GM21447 (cell line): ENCODE data around the gene PKLR.
"Not testable (repeated sequence)": the region's sequence is repeated elsewhere in the genome, so short reads cannot be mapped to it uniquely, and the experiment has no call there.

Source experiments
- ATAC-seq: cut with Tn5 transposase; IDR thresholded peaks from one replicate; pipeline ENCODE4 v1.9.1; 2021; ENCODE audit not compliant: unreplicated experiment

PKLR gene

DNA sequence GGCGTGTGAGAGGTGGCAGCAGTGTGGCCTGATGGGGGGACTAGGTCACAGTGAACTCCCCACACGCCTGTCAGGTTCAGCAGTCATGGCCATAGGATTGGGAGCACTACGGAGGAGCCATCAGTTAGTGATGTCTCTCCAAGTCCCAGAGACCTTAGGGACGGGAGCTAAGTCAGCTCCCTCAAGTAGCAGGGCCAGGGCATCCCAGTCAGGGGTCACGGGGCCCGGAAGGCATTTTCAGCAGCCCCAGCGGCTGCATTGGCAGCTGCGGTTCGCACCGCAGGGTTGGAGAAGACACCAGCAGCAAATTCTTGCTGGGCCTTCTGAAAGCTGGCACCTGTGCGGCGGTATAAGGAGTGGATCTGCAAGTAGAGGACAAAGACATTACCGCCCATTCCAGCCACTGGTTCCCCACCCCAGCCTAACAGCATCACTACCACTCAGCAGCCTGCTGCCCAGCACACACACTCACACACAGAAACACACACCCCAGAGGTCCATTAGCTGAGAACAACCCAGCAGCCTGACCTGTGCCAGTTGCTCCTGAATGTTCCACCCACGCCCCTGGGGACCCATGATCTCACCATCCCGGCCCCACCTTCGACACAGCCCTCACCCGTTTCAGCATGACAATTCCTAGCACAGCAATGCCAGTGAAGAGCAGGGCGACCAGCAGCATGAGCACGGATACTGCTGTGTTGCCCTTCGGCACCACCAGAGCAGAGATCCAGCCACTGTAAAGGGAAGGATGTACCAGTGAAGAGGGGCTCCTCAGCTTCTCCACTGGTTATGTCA, 45.0 kb downstream of the PKLR start:
- ATAC-seq = no peak

DNA sequence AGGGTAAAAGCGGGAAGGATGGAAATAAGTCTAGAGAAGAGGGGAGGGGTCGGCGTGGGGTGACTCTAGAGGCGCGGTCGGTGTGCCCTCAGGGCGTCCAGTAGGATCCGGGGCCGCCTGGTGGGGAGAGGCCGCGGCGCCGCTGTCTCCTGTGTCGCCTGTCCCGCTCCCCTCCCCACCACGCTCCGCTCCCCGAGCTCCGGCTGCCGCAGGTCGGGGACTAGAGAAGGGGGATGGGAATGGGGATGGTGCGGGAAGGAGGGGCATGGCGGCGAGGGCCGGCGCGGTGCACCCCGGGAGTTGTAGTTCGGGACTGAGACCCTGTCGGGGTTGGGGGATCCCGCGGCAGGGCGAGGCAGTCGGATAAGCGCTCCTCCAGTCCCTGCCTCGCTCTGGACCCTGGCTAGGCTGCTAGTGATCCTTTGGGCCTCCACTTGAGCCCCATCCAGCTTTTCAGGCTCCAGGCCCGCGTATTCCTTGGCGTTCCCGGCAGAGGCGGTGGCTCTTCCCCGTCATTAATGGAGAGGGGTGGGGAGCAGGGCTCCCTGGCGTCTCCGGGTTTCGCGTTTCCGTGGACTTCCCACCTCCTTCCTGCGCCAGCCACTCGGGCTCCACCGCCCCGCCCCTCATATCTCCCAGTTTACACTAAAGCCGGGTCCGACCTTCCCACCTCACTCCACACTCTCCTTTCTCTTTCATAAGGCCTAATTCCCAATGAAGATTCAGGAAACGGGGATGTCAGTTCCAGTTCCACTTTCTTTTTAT, 45.8 kb downstream of the PKLR start, which contains the start of gene ENTREP3:
Gene ENTREP3, minus strand, starts transcription at position 241 of the 765 bp plus-strand sequence. CDS start 606 bp downstream, outside the sequence.
- ATAC-seq = peak; percentile 59

DNA sequence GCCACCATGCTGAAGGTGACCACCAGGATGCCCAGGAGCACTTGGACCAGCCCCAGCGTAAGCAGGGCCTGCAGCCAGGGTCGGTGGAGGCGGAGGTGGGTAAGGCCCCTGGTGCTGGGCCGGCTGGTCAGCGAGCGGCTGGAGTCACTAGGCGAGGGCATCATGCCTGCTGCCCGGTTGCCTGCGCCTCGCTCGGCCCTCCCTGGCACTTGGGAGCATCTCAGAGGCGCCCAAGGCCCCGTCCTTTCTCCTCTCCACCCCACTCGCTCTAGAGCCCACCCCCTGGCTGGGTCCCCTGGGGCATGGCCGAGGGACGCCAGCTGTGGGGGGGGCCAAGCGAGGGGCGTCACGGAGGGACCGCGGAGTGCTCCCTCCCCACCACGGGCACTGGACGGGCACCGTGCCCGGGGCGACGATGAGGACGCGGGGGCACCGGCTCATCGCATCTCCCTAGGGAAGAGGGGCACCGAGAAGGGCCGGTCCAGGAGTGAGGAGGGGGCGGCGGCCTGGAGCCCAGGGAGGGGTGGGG, 46.5 kb downstream of the PKLR start:
- ATAC-seq = no peak

DNA sequence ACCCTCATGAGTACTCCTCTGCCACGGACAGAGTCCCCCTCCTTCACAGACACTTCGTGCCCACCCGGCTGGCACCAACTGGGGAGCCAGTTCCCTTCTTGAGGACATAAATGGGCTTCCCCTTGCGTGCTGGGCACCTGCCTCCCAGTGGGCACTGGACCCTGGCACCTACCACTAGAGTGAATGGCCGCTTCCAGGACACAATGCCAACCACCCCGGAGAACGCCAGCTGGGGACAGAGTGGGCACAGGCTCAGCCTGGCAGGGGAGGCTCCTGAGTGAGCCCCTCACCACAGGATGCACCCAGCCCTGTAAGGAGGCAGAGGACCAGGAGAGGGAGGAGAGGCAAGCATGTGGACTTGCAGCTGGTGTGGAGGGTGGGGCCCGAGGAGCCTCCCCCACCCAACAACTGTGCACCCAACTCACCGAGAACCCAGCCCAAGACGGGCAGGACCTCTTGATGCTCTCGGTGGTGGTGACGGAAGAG, 47.0 kb downstream of the PKLR start:
- ATAC-seq = no peak

DNA sequence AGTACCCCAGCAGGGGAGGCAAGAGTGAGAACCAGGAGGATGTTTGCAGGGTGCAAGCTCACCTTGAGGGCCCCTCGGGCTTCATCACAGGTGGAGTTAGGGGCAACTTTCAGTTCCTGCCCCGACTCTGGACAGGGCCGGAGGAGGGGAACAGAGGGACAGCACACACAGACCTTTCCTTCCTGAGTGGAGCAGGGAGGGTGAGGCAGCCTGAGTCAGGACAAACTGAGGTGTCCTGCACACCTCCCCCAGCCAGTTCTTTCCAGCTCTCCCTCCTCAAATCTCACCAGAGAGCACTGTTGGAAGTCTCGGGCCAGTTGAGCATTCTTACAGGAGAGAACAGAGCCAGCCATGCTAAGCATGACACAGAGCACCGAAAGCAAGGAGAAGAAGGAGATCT, 47.4 kb downstream of the PKLR start:
- ATAC-seq = no peak

DNA sequence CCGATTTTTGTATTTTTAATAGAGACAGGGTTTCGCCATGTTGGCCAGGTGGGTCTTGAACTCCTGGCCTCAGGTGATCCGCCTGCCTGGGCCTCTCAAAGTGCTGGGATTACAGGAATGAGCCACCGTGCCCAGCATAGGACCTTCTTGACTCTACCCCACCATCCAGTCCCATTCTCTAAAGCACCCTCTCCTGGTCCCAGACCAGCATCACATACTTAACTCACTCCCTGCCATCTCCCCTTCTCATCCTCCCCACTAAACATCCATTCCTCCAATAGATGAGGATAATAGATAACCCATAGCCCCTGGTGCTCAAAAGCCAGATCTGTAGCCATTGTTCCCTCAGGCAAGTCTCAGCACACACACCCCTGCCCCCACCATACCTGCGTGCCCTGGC, 48.0 kb downstream of the PKLR start:
- ATAC-seq = no peak

DNA sequence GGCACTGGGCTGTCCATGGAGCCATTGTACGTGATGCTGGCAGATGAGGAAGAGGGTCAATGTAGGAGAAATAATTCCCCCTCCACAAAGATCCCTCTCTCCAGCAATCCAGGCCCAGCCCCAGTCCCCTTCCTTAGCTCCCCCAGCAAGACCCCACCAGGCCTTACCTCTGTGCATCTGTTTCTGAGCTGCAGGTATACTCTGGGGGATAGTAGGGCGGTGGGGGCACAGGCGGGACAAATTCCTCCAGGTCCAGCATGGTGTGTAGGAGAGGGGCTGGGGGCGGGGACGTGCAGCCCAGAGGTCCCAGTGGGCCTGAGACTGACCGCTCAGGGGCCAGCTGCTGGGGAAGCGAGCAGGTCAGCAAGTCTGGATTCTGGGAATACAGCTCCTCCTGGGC, 49.7 kb downstream of the PKLR start:
- no peak for ATAC-seq

DNA sequence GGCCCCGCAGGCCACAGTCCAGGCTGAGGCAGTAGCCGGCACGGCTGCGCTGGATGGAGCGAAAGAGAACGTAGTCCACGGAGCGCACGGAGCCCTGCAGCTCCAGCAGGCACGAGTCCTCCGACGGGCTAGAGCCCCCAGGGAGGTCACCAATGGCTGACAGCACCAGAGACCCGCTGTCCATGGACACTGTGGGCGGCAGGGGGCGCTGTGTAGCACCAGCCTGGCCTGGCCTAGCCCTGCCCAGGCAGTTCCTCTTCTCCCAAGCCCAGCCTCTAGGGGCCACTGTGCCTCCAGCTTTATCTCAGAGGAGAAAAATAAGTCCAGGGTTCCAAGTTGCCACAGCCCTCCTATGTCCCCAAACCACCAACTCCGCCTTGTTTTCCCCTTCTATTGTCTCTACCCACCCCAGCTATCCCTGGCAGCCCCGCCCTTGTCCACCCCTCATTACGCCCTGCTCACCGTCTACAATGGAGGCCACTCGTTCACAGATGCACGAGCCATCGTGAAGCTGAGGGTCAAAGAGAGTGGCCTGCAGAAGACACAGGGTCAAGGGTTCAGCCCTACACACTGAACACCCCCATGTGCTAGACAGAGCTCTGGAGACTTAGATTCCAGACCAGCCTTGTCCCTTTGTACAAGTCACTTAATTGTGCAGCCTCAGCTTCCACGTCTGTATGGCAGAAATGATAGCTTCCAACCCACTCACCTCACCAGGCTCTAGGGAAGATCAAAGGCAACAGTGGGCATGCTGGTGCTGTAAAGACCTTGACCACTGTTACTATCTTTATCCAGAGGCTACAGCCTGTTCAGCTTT, 50.4 kb downstream of the PKLR start:
- ATAC-seq = peak; percentile 79

DNA sequence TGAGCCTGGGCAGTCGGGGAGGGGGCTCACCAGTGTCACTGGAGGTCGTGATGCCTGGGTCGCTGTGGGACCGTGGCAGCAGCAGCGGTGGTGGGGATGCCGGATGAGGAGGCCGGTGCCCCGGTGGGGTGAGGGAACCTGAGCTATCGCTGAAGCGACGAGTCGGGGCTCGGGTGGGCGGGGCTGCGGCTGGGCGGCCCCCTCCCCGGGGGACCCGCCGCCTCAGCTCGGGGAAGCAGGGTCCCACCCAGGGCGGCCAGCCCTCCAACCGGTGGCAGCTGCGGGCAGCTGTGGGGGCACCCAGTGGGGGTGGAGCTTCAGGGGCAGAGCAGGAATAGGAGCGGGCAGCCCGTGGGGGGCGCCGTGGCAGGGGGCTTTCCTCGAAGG, 51.0 kb downstream of the PKLR start:
- peak; percentile 2 for ATAC-seq

DNA sequence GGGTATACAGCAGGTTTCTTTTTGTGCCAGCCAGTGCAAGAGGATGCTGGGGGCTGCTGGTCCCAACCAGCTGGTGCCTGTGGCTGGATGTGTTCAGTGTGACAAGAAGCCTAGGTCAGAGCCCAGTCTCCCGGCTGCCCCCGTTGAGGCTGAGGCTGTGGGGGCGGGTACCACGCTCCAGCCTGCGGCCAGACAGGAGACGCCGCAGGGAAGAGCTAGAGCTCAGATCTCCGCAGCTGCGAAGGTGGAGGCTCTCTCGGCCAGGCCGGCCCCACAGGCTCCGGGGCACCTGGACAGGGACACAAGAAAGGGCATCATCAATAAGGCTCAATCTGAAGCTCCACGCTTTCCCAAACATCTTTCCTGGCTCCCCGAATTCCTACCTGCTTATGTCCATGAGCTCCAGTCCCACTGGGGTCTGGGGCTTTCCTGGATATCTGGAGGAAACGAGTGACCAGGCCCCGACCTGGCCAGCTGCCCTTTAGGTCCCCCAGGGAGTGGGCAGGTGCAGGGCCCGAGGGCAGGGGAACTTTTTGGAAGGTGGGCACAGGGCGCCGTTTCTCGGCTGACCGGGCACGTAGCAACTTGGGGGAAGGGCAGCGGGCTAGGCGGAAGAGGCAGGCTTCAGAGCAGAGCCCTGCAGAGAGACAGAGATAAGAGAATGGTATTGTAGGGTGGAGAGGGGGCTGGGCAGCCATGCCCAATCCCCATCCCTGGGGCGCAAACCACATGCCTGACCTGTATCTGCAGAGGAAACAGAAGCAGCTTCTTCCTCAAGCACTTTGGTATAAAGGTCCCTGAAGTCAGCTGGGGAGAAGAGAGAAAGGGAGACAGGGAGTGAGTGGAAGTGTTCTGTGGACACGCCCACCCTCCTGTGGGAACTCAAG, 53.3 kb downstream of the PKLR start:
- ATAC-seq = no peak

DNA sequence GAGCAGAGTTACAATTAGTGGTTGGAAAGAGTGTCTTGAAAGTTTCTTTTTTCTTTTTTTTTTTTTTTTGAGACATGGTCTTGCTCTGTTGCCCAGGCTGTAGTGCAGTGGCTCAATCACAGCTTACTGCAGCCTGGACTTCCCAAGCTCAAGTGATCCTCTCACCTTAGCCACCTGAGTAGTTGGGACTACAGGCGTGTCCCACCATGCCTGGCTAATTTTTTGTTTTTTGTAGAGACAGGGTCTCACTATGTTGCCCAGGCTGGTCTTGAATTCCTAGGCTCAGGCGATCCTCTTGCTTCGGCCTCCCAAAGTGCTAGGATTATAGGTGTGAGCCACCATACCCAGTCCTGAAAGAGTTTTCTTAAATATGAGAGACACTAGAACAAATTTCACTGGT, 54.4 kb downstream of the PKLR start:
- not testable (repeated sequence) for ATAC-seq

DNA sequence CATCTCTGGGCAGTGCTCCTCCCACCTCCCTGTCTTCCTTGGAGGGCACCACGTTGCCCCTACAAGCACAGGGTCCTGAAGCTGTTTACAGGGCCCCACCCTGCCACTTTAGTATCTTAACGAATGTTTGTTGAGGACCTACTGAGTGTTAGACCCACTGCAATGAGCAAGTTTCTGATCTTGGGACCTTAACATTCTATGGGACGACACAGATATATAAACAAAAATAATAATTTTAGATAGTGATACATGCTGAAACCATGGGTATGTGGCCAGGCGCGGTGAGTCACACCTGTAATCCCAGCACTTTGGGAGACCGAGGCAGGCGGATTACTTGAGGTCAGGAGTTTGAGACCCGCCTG, 56.1 kb downstream of the PKLR start:
- ATAC-seq = no peak

DNA sequence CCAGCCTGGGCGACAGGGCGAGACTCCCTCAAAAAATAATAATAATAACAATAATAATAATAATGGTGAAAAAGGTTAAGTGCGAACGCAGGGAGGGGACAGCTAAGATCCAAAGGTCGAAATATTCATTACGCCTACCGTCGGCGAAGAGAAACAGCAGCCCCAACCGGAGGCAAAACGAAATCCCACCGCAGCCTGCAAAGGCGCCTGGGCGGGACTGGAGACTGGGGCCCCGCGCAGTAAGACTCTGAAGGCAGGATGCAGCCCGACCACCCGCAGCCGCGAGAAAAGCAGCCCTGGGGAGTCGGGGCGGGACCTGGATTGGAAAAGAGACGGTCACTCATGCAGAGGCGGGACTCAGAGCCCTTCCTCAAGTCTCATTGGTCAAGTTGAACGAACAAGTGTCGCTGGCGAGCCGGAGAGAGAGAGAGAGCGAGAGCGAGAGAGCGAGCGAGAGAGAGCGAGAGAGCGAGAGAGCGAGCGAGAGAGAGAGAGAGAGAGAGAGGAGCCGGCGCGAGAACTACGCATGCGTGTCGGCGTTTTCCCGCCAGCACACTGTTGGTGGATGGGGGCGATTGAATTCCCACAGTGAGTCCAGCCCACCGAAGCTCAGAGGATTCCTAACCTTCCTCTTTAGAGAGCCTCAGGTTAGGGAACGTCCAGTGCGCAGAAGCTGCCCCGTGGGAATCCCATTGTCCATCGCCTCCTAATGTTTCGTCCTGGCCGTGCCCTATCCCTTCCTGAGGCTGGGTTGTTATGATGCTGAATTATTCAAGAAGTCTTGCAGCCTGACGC, 56.7 kb downstream of the PKLR start:
- ATAC-seq = peak; percentile 81

DNA sequence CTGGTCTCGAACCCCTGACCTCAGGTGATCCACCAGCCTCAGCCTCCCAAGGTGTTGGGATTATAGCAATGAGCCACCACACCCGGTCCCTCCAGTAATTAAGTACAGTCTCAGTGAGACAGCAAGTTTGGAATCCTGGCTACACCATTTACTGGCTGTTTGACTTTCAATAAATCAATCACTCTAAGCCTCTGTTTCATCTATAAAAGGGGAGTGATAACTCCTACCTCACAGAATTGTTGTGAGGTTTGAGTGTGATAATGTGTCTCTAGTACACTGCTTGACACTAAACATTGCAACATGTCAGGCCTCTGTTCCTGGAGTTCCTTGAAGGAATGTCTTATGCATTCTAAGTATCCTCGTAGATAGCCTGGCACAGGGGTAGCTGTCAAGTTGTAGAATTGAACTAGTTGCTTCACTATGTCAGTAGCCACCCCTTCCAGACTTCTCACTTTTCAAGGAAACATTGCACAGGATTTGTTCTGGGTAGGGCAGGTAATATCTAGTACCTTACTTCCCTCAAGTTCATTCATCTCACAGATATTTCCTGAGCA, 58.4 kb downstream of the PKLR start:
- no peak for ATAC-seq

DNA sequence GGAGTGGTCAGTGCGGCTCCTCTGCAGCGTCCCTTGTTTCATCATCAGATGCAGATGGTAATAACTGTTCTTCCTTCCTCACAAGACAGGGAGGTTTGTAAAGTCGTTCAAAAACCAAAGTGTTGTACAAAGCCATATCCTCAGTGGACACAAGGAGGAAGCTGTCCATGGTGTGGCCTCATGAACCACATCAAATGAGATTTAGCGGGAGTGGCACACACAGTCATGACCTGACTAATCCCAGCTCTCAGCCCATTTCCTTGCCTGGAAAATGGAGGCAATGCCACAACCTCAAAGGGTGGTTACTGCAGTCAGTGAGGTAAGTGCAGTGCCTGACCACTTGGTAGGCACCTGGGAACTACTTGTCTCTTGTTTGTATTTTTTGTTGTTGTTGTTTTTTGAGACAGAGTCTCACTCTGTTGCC, 59.4 kb downstream of the PKLR start:
- no peak for ATAC-seq

DNA sequence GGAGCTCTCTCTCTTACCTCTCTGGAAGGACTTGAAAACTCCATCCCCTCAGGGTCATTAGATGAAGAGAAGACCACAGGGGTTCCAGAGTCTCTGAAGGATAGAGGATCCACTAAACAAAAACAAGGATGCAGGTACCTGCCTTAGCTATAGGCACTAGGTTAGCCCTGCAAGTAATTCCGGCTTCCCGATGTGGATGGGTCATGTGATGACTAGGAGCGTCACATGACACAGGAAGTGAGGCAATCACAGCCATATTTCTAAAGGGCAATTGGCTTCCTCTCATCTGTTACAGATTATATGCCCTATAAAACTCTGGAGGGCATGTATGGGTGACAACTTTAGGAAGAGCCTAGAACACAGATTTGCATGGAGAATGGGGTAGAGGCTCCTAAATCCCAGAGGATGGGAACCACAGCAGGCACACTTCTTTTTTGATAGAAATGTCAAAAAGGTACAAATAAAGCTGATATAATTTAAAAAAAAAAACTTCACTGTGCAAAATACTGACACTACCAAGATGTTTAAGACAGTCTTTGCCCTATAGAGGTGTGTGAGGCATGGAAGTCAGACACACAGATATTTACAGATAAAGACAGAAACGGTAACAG, 60.1 kb downstream of the PKLR start:
- ATAC-seq = no peak
